HG03571 (cell line): ENCODE data around the gene NHERF1.

Source experiments
- ATAC-seq: cut with Tn5 transposase; IDR thresholded peaks from one replicate; pipeline ENCODE4 v1.9.1; 2021; ENCODE audit not compliant: unreplicated experiment

The NHERF1 gene

GRCh38 chr17:74767111-74767516, 18.7 kb downstream of the NHERF1 start:
- ATAC-seq = no peak

- no peak for ATAC-seq
These were observed 19.8 kb downstream of the NHERF1 start for GRCh38 chr17:74768069-74768762.

- no peak for ATAC-seq
These were observed 20.3 kb downstream of the NHERF1 start for GRCh38 chr17:74768763-74769114.

- no peak for ATAC-seq
These were observed 20.9 kb downstream of the NHERF1 start for GRCh38 chr17:74769266-74769855.

- ATAC-seq = no peak
These were observed 21.5 kb downstream of the NHERF1 start for GRCh38 chr17:74769856-74770497.

- ATAC-seq = no peak
These were observed 22.3 kb downstream of the NHERF1 start for GRCh38 chr17:74770498-74771318.

- ATAC-seq = no peak
These were observed 23.0 kb downstream of the NHERF1 start for GRCh38 chr17:74771319-74771914.

GRCh38 chr17:74772053-74772452, 23.6 kb downstream of the NHERF1 start:
- ATAC-seq = no peak

GRCh38 chr17:74773414-74773813, 25.0 kb downstream of the NHERF1 start:
- no peak for ATAC-seq

- no peak for ATAC-seq
These were observed 25.5 kb downstream of the NHERF1 start for GRCh38 chr17:74773871-74774286.

- no peak for ATAC-seq
These were observed 27.1 kb downstream of the NHERF1 start for GRCh38 chr17:74775409-74776043.

- ATAC-seq = peak; percentile 87
These were observed 27.9 kb downstream of the NHERF1 start, which contains the start of gene NAT9 for GRCh38 chr17:74776044-74776962. NAT9 (minus strand) TSS chr17:74776345; CDS start chr17:74775698, 647 bp downstream.

GRCh38 chr17:74776990-74777389, 28.6 kb downstream of the NHERF1 start:
- no peak for ATAC-seq

GRCh38 chr17:74777901-74778515, 29.6 kb downstream of the NHERF1 start:
- ATAC-seq = no peak

GRCh38 chr17:74778960-74779359, 30.5 kb downstream of the NHERF1 start:
- no peak for ATAC-seq

GRCh38 chr17:74779501-74779900, 31.1 kb downstream of the NHERF1 start:
- no peak for ATAC-seq

GRCh38 chr17:74779948-74780400, 31.5 kb downstream of the NHERF1 start:
- no peak for ATAC-seq

GRCh38 chr17:74780443-74781238, 32.2 kb downstream of the NHERF1 start:
- no peak for ATAC-seq
